ENCODE measurements around the gene CTNNA1.

CTNNA1 gene

DNA sequence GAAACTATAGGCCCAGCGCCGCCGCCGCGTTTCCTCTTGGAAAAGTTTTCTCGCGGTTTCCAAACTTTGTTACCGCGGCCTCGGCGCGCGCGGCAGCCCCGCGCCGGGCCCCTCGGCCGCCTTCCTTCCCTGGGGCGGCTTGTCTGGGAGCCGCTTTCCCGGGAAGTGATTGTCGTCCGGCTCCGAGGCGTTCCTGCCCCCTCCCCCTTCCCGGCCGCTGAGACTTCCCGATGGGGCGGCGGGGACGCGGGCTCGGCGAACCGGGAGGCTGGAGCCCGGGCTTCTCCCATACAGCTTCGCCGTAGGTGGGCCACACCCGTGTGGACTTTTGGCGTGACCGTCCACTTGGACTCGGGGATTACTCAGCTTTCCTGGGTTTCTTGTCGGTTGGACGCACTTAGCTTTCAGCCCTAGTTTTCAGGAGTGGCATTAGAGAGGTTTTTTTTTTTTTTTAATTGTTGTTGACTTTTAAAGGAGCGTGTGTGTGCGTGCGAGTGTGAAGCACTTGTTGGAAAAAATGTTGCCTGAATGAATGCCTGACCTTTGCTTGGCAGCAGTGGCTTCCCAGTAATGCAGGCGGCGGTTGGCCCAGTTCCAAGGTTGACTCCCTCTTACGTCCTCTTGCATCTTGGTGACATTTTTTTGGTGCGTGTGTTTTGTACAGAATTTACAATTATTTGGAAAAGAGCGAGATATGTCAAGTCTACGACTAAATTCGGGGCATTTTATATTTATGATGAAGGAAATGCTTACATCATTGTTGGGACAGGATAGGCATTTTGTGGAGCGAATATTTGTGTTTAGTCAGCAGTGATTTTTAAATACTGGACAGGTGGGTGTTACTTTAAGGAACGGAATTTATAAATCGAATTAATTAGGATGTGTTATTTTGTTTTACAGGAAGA lies 821 bp downstream of the CTNNA1 start (continued):
- TF ChIP-seq, protein P1, sequence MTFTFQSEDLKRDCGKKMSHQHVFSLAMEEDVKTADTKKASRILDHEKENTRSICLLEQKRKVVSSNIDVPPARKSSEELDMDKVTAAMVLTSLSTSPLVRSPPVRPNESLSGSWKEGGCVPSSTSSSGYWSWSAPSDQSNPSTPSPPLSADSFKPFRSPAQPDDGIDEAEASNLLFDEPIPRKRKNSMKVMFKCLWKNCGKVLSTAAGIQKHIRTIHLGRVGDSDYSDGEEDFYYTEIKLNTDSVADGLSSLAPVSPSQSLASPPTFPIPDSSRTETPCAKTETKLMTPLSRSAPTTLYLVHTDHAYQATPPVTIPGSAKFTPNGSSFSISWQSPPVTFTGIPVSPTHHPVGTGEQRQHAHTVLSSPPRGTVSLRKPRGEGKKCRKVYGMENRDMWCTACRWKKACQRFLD (tag by site-specific recombination; IDR thresholded peaks at IDR 0.05): no peak
- TF ChIP-seq ZNF175 (tag by site-specific recombination; IDR thresholded peaks at IDR 0.05) (no peak), ZNF555 (tag by site-specific recombination; conservative IDR thresholded peaks at IDR 0.05) (no peak), ZNF701 (tag by site-specific recombination; IDR thresholded peaks at IDR 0.05) (no peak), SP3 (tag by site-specific recombination; IDR thresholded peaks at IDR 0.05) (peak; percentile 29; the same call in 1 of the 2 replicates), EGR2 (tag by site-specific recombination; IDR thresholded peaks at IDR 0.05; ENCODE audit: low read depth) (no peak), ZNF529 (tag by site-specific recombination; IDR thresholded peaks at IDR 0.05; ENCODE audit: insufficient replicate concordance) (no peak), ZEB2 (tag by site-specific recombination; IDR thresholded peaks at IDR 0.05) (peak; percentile 94), ZNF510 (tag by site-specific recombination; IDR thresholded peaks at IDR 0.05; ENCODE audit: insufficient replicate concordance) (no peak), ZNF624 (tag by site-specific recombination; IDR thresholded peaks at IDR 0.05) (peak; percentile 30; the same call in 1 of the 2 replicates), ZNF366 (tag by site-specific recombination; conservative IDR thresholded peaks at IDR 0.05) (peak; percentile 38; the same call in 1 of the 2 replicates), ZNF521 (tag by site-specific recombination; IDR thresholded peaks at IDR 0.05) (no peak), ZNF155 (tag by site-specific recombination; IDR thresholded peaks at IDR 0.05) (no peak), ZNF214 (tag by site-specific recombination; IDR thresholded peaks at IDR 0.05; ENCODE audit: borderline replicate concordance) (no peak), SALL2 (tag by site-specific recombination; IDR thresholded peaks at IDR 0.05; ENCODE audit: borderline replicate concordance) (no peak), ZNF76 (tag by site-specific recombination; IDR thresholded peaks at IDR 0.05; ENCODE audit: borderline replicate concordance, low read depth) (peak; percentile 65; the same call in 1 of the 2 replicates), ZNF629 (tag by site-specific recombination; IDR thresholded peaks at IDR 0.05) (peak; percentile 81), PRDM1 (tag by site-specific recombination; IDR thresholded peaks at IDR 0.05) (no peak), ZNF670 (tag by site-specific recombination; IDR thresholded peaks at IDR 0.05; ENCODE audit: low read depth) (no peak), ZNF404 (tag by site-specific recombination; IDR thresholded peaks at IDR 0.05) (no peak), ZNF785 (tag by site-specific recombination; IDR thresholded peaks at IDR 0.05) (no peak; the same call in 1 of the 2 replicates), ZNF292 (tag by site-specific recombination; IDR thresholded peaks at IDR 0.05; ENCODE audit: borderline replicate concordance, low read depth) (no peak)
- TF ChIP-seq, protein P2, sequence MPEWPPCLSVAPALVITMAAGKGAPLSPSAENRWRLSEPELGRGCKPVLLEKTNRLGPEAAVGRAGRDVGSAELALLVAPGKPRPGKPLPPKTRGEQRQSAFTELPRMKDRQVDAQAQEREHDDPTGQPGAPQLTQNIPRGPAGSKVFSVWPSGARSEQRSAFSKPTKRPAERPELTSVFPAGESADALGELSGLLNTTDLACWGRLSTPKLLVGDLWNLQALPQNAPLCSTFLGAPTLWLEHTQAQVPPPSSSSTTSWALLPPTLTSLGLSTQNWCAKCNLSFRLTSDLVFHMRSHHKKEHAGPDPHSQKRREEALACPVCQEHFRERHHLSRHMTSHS (tag by site-specific recombination; IDR thresholded peaks at IDR 0.05): no peak
- TF ChIP-seq, protein P3, sequence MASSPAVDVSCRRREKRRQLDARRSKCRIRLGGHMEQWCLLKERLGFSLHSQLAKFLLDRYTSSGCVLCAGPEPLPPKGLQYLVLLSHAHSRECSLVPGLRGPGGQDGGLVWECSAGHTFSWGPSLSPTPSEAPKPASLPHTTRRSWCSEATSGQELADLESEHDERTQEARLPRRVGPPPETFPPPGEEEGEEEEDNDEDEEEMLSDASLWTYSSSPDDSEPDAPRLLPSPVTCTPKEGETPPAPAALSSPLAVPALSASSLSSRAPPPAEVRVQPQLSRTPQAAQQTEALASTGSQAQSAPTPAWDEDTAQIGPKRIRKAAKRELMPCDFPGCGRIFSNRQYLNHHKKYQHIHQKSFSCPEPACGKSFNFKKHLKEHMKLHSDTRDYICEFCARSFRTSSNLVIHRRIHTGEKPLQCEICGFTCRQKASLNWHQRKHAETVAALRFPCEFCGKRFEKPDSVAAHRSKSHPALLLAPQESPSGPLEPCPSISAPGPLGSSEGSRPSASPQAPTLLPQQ (tag by site-specific recombination; IDR thresholded peaks at IDR 0.05): peak; percentile 78
- TF ChIP-seq, protein P4, sequence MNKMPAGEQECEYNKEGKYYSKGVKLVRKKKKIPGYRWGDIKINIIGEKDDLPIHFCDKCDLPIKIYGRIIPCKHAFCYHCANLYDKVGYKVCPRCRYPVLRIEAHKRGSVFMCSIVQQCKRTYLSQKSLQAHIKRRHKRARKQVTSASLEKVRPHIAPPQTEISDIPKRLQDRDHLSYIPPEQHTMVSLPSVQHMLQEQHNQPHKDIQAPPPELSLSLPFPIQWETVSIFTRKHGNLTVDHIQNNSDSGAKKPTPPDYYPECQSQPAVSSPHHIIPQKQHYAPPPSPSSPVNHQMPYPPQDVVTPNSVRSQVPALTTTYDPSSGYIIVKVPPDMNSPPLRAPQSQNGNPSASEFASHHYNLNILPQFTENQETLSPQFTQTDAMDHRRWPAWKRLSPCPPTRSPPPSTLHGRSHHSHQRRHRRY (tag by site-specific recombination; IDR thresholded peaks at IDR 0.05): no peak
- TF ChIP-seq, protein P5, sequence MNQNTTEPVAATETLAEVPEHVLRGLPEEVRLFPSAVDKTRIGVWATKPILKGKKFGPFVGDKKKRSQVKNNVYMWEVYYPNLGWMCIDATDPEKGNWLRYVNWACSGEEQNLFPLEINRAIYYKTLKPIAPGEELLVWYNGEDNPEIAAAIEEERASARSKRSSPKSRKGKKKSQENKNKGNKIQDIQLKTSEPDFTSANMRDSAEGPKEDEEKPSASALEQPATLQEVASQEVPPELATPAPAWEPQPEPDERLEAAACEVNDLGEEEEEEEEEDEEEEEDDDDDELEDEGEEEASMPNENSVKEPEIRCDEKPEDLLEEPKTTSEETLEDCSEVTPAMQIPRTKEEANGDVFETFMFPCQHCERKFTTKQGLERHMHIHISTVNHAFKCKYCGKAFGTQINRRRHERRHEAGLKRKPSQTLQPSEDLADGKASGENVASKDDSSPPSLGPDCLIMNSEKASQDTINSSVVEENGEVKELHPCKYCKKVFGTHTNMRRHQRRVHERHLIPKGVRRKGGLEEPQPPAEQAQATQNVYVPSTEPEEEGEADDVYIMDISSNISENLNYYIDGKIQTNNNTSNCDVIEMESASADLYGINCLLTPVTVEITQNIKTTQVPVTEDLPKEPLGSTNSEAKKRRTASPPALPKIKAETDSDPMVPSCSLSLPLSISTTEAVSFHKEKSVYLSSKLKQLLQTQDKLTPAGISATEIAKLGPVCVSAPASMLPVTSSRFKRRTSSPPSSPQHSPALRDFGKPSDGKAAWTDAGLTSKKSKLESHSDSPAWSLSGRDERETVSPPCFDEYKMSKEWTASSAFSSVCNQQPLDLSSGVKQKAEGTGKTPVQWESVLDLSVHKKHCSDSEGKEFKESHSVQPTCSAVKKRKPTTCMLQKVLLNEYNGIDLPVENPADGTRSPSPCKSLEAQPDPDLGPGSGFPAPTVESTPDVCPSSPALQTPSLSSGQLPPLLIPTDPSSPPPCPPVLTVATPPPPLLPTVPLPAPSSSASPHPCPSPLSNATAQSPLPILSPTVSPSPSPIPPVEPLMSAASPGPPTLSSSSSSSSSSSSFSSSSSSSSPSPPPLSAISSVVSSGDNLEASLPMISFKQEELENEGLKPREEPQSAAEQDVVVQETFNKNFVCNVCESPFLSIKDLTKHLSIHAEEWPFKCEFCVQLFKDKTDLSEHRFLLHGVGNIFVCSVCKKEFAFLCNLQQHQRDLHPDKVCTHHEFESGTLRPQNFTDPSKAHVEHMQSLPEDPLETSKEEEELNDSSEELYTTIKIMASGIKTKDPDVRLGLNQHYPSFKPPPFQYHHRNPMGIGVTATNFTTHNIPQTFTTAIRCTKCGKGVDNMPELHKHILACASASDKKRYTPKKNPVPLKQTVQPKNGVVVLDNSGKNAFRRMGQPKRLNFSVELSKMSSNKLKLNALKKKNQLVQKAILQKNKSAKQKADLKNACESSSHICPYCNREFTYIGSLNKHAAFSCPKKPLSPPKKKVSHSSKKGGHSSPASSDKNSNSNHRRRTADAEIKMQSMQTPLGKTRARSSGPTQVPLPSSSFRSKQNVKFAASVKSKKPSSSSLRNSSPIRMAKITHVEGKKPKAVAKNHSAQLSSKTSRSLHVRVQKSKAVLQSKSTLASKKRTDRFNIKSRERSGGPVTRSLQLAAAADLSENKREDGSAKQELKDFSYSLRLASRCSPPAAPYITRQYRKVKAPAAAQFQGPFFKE (tag by site-specific recombination; IDR thresholded peaks at IDR 0.05; ENCODE audit: borderline replicate concordance): no peak
- TF ChIP-seq, protein P6, sequence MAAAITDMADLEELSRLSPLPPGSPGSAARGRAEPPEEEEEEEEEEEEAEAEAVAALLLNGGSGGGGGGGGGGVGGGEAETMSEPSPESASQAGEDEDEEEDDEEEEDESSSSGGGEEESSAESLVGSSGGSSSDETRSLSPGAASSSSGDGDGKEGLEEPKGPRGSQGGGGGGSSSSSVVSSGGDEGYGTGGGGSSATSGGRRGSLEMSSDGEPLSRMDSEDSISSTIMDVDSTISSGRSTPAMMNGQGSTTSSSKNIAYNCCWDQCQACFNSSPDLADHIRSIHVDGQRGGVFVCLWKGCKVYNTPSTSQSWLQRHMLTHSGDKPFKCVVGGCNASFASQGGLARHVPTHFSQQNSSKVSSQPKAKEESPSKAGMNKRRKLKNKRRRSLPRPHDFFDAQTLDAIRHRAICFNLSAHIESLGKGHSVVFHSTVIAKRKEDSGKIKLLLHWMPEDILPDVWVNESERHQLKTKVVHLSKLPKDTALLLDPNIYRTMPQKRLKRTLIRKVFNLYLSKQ (tag by site-specific recombination; IDR thresholded peaks at IDR 0.05; ENCODE audit: borderline replicate concordance): no peak

All from HEK293 (cell line).